ENCODE data around the gene SPEN.
"Not testable (repeated sequence)": the region's sequence is repeated elsewhere in the genome, so short reads cannot be mapped to it uniquely, and the experiment has no call there.

SPEN gene

GRCh38 chr1:15896841-15897610 is 49.5 kb downstream of the SPEN start:
- not testable (repeated sequence) for DNase-seq (ENCODE audit: low spot score)

- DNase-seq (ENCODE audit: low spot score): no peak
Measured at GRCh38 chr1:15899266-15899665, 51.8 kb downstream of the SPEN start.

GRCh38 chr1:15900662-15901279 is 53.3 kb downstream of the SPEN start:
- no peak for DNase-seq (ENCODE audit: low spot score)

GRCh38 chr1:15902882-15903281 is 55.4 kb downstream of the SPEN start:
- DNase-seq (ENCODE audit: low spot score): peak; percentile 24

- DNase-seq (ENCODE audit: low spot score): no peak
Measured at GRCh38 chr1:15908597-15908996, 61.1 kb downstream of the SPEN start.

- DNase-seq (ENCODE audit: low spot score): no peak
Measured at GRCh38 chr1:15911141-15911540, 63.6 kb downstream of the SPEN start.

GRCh38 chr1:15911927-15912326 is 64.4 kb downstream of the SPEN start:
- DNase-seq (ENCODE audit: low spot score): no peak

GRCh38 chr1:15913607-15914006 is 66.1 kb downstream of the SPEN start:
- not testable (repeated sequence) for DNase-seq (ENCODE audit: low spot score)

- no peak for DNase-seq (ENCODE audit: low spot score)
Measured at GRCh38 chr1:15915991-15916390, 68.5 kb downstream of the SPEN start.

- DNase-seq (ENCODE audit: low spot score): no peak
Measured at GRCh38 chr1:15916417-15916816, 68.9 kb downstream of the SPEN start.

GRCh38 chr1:15916916-15917315 is 69.4 kb downstream of the SPEN start:
- DNase-seq (ENCODE audit: low spot score): no peak

GRCh38 chr1:15918962-15919715 is 71.6 kb downstream of the SPEN start:
- DNase-seq (ENCODE audit: low spot score): no peak

GRCh38 chr1:15923241-15923640 is 75.7 kb downstream of the SPEN start:
- no peak for DNase-seq (ENCODE audit: low spot score)

GRCh38 chr1:15926448-15926847 is 78.9 kb downstream of the SPEN start:
- not testable (repeated sequence) for DNase-seq (ENCODE audit: low spot score)

- no peak for DNase-seq (ENCODE audit: low spot score)
Measured at GRCh38 chr1:15928971-15929965, 81.8 kb downstream of the SPEN start.

GRCh38 chr1:15931401-15931800 is 83.9 kb downstream of the SPEN start:
- DNase-seq (ENCODE audit: low spot score): no peak

GRCh38 chr1:15931884-15932283 is 84.4 kb downstream of the SPEN start:
- DNase-seq (ENCODE audit: low spot score): no peak

- DNase-seq (ENCODE audit: low spot score): no peak
Measured at GRCh38 chr1:15932612-15933011, 85.1 kb downstream of the SPEN start.

GRCh38 chr1:15933684-15934083 is 86.2 kb downstream of the SPEN start:
- DNase-seq (ENCODE audit: low spot score): no peak

GRCh38 chr1:15934211-15935055 is 86.9 kb downstream of the SPEN start:
- DNase-seq (ENCODE audit: low spot score): no peak

All from hepatic stellate cell (primary cell).